Measurements from ENCODE around the gene MAST3.
"Not testable (repeated sequence)": the region's sequence is repeated elsewhere in the genome, so short reads cannot be mapped to it uniquely, and the experiment has no call there.

MAST3 gene

GRCh38 chr19:18089096-18089541 is 8.5 kb upstream of the MAST3 start:
- peak; percentile 57 for DNase-seq

GRCh38 chr19:18089726-18090125 is 7.9 kb upstream of the MAST3 start:
- no peak for DNase-seq

- DNase-seq, result no peak
These were observed 6.9 kb upstream of the MAST3 start for GRCh38 chr19:18090545-18091216.

GRCh38 chr19:18091217-18091608 is 6.4 kb upstream of the MAST3 start:
- DNase-seq, result peak; percentile 71

- no peak for DNase-seq
These were observed 4.0 kb upstream of the MAST3 start for GRCh38 chr19:18093439-18094161.

- no peak for DNase-seq
These were observed 1.3 kb upstream of the MAST3 start for GRCh38 chr19:18096258-18096657.

- DNase-seq, result no peak
These were observed 664 bp downstream of the MAST3 start for GRCh38 chr19:18097993-18098890.

GRCh38 chr19:18098891-18099622 is 1.5 kb downstream of the MAST3 start:
- no peak for DNase-seq

GRCh38 chr19:18099623-18099995 is 2.0 kb downstream of the MAST3 start:
- DNase-seq, result no peak

GRCh38 chr19:18100710-18101109 is 3.1 kb downstream of the MAST3 start:
- no peak for DNase-seq

- DNase-seq, result no peak
These were observed 3.7 kb downstream of the MAST3 start for GRCh38 chr19:18101268-18101667.

GRCh38 chr19:18102916-18103542 is 5.5 kb downstream of the MAST3 start:
- DNase-seq, result no peak

GRCh38 chr19:18104793-18105131 is 7.2 kb downstream of the MAST3 start:
- DNase-seq, result no peak

GRCh38 chr19:18105259-18105658 is 7.7 kb downstream of the MAST3 start:
- not testable (repeated sequence) for DNase-seq

GRCh38 chr19:18107235-18107634 is 9.7 kb downstream of the MAST3 start:
- DNase-seq, result no peak

- DNase-seq, result no peak
These were observed 11.3 kb downstream of the MAST3 start for GRCh38 chr19:18108897-18109296.

- no peak for DNase-seq
These were observed 11.8 kb downstream of the MAST3 start for GRCh38 chr19:18109341-18109732.

- peak; percentile 36 for DNase-seq
These were observed 12.4 kb downstream of the MAST3 start for GRCh38 chr19:18109733-18110608.

- DNase-seq, result no peak
These were observed 13.1 kb downstream of the MAST3 start for GRCh38 chr19:18110609-18111232.

GRCh38 chr19:18112989-18113478 is 15.5 kb downstream of the MAST3 start:
- peak; percentile 67 for DNase-seq

- no peak for DNase-seq
These were observed 16.2 kb downstream of the MAST3 start for GRCh38 chr19:18113827-18114226.

Data from effector CD4-positive, alpha-beta T cell (primary cell).